Stimulated activated naive CD4-positive, alpha-beta T cell treated with Interleukin-2 at 50 U/mL for 16 hours (primary cell): ENCODE results near the gene FUT7.
"Not testable (repeated sequence)": the region's sequence is repeated elsewhere in the genome, so short reads cannot be mapped to it uniquely, and the experiment has no call there.

Experiments used
- DNase-seq: peaks from one replicate; lab custom pipeline; 2025; lab: John Stamatoyannopoulos, UW

Gene FUT7

DNA sequence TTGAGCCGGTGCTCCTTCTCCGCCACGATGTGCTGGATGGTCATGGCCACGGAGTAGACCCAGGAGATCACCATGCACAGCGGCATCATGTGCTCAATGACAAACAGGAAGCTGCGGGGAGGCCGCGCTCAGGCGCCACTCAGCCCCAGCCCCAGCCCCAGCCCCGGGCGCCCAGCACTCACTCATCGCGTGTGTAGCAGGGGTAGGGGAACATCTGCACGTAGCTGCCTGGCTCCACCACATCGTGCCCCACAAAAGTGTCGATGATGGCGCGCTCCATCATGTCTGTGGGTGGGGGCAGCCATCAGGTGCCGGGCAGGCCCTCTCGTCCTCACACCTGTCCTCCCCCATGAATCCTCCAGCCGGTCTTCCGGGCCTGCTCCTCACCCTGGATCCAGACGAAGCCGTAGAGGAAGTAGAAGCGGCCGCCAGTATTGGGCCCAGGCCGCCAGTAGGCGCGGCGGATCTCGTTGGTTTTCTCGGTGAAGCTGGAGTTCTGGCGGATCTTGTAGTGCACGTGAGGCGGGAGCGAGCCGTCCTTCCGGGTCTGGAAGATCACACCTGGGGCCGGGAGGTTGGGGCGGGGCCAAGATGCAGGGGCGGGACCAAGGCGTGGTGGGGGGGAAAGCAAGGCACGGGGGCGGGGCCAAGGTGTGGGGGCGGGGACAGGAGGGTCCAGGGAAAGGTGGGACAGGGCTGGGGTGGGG is 13.9 kb downstream of the FUT7 start:
- no peak for DNase-seq

DNA sequence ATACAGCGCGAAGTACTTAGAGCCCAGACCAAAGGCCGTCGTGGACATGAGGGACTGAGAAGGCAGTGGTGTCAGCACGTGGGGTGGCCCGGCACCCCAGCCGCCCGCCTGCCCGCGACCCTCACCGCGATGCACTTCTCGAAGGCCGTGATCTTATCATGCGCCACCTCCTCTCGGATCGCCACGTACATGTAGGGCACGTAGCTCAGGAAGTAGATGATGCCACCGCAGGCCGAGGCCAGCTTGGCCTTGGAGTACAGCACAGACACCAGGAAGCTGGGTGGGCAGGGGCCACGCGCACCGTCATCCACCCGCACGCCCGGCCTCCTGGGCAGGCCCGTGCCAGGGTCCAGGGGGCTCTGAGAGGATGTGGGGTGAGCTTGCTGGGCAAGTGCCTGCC is 14.8 kb downstream of the FUT7 start:
- DNase-seq = no peak

DNA sequence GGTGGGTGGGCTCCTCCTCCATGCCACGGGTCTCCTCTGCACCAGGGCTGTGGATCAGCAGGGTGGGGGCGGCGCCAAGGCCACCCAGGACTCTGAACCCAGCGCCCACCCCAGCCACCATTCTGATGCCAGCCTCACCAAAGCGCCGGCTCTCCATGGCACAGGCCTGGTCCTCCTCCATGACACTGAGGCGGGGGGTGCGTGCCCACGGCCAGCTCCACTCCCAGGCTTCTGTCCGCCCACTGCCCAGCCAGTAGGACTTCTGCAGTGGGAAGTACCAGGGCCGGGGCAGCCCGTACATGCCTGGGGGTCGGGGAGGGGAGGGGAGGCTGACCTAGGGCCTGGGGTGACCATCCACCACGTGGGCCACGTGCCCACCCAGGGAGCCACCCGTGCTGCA is 15.5 kb downstream of the FUT7 start:
- no peak for DNase-seq

DNA sequence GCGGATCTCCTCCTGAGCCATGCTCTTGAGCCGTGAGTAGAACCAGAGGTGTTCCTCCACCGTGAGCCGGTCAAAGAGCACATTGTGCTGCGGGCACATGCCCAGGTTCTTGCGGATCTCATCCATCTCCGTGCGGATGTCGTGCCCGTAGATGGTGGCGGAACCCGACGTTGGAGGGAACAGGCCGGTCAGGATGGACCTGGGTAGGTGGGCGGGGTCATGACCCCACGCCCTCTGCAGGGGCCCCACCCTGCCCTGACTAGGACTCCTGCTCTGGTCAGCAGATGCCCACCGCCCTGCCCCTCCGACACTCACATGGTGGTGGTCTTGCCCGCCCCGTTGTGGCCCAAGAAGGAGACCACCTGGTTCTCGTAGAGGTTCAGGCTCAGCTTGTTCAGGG is 15.9 kb downstream of the FUT7 start:
- DNase-seq = no peak

DNA sequence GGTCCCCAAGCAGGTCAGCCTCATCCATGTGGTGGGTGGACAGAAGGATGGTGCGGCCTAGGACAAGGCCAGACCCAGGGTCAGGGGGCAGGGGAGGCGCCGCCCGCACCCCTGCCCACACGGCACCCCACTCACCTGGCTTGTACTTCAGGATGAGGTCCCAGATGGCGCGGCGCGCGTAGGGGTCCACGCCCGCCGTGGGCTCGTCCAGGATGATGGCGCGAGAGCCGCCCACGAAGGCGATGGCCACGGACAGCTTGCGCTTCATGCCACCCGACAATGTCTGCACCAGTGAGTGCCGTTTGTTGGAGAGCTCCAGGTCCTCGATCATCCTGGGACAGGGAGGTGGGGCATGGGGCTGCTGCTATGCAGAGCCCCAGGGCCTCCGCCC is 16.4 kb downstream of the FUT7 start:
- DNase-seq = no peak

DNA sequence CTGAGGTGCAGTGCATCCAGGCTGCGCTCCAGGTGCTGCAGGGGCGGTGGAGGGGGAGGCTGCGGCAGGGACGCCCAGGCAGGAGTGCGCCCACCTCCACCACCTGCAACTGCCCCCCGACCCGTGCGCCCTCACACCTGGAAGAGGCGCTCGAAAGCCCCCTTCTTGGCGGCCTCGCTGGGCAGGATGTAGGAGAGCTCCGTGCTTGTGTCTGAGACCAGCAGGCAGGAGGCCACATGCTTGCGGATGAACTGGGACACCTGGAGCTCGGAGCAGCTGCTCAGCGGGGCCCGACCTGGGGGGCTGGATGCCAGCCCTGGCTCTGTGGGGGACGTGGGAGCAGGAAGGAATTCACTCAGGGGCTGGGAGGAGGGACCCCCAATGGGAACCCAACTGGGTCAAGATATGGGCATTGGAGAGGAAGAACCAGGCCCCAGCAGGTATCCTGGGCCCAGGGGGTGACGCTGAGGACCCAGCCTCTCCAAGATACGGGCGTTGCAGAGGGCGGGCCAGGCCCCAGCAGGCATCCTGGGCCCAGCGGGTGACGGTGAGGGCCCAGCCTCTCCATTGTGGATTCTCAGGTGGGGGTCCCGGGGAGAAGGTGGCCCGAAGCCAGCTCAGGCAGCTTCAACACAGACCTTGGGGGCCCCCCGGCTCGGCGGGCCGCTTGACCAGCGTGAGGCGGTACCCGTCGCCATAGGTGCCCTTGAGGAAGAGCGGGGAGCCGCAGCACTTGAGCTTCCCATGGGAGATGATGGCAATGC is 16.9 kb downstream of the FUT7 start:
- DNase-seq = no peak

DNA sequence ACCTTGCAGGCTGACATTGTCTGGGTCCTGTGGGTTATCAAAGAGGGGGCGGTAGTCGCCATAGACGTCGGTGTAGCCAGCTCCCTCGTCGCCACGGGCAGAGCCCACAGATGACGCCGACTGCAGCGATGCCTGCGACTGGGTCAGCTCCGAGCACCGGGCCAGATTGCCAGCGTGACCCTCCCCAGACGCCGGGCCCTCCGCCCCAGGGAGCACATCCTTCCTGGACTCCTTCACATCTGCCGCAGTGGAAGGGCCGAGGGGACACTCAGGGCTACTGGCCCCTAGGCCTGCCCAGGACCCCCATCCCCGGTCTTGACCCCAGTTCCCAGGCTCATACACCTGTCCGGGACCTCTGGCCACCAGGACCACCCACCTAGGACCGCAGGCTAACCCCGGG is 17.7 kb downstream of the FUT7 start:
- DNase-seq = no peak

DNA sequence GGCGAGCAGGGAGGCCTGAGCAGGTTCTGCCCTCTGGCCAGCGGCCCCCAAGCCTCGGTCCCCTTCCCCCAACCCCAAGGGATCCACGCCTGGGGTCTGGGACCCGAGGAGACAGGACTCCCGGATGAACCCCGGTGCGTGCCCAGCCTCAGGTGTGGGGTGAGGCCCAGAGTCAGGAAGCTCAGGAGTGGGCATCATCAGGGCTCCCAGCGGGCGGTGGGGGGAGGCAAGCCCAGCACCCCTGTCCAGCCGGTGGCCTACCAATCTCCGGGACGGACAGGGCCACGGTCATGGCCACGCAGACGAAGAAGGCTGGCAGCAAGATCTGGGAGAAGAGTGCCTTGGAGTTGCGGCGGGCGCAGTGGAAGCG is 18.3 kb downstream of the FUT7 start:
- DNase-seq = no peak

DNA sequence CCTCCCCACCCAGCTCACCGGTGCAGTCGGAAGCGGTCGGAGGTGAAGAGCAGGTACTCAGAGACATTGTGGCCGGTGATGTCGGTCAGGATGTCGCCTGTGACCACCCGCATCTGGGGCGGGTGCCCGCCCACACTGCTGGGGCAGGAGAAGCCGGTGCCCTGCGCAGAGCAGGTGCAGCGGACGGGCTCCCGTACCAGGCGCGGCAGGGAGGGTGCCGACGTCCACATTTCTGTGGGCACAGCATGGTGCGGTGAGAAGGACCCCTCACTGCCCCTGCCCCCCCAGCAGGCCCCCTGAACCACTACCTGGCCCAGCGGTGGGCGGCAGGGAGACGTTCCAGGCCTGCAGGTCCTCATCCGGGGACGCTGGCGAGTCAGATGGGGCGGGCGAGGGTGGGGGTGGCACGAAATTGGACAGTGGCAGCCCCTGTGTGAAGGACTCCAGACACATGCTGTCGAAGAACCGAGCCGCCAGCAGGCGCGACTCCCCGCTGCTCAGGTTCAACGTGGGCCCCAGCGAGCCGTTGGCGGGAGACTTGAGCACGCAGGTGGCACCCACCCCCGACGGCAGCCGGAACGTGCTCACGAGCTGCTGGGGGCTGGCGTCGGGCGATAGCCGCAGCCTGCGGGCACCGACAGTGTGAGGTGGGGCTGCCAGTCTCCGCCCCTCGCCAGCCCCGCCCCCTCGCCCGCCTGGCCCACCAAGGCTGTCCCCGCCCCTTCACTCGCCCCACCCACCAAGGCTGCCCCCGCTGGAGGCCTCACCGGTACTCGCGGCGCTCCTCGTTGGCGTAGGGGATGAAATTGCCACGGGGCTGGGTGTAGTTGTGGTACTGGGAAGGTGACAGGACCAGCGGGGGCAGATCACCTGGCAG is 19.0 kb downstream of the FUT7 start:
- no peak for DNase-seq

DNA sequence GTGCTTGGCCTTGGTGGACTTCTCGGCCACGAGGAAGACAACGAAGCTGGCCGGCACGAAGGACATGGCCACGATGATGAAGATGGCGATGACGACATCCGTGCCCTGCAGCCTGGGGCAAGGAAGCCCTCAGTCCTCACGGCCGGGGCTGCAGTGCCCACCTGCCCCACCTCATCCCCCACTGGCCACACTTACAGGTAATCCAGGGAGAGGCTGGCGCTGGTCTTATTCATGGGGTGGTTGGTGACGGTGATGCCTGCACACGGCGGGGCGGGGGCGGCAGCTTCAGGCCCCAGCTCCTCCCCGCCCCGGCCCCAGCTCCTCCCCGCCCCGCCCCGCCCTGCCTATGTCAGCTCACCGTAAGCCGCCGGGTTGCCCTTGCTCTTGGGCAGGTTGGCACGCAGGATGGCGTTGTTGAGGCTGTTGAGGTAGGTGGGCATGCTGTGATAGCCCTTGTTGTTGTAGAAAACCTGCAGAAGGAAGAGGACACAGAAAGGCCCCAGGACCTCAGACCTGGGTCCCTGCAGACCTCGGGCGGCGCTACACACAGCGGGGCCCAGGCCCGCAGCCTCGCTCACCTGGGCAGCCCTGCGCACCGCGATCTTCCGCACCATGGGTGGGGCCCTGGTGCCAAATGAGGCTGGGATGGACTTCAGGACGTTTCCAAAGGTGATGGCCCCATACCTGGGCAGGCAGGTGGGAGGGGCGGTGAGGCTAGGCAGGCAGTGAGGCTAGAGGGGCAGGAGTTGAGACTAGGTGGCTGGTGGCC is 19.8 kb downstream of the FUT7 start:
- no peak for DNase-seq

DNA sequence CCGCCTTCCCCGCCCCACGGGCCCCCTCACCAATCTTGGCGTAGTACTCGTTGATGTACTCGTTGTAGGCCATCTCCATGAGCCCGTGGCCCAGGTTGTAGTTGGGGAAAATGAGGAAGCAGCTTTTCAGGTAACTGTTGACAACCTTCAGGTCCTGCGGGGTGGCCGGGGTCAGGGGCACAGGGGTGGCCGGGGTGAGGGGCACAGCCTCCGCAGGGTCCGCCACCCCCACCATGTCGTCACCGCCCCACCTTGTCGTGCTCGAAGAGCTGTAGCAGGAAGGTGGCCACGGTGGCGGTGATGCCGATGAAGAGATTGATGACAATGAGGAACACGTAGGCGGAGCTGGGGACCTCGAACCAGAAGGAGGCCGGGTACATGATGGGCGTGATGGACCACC is 20.7 kb downstream of the FUT7 start:
- no peak for DNase-seq

DNA sequence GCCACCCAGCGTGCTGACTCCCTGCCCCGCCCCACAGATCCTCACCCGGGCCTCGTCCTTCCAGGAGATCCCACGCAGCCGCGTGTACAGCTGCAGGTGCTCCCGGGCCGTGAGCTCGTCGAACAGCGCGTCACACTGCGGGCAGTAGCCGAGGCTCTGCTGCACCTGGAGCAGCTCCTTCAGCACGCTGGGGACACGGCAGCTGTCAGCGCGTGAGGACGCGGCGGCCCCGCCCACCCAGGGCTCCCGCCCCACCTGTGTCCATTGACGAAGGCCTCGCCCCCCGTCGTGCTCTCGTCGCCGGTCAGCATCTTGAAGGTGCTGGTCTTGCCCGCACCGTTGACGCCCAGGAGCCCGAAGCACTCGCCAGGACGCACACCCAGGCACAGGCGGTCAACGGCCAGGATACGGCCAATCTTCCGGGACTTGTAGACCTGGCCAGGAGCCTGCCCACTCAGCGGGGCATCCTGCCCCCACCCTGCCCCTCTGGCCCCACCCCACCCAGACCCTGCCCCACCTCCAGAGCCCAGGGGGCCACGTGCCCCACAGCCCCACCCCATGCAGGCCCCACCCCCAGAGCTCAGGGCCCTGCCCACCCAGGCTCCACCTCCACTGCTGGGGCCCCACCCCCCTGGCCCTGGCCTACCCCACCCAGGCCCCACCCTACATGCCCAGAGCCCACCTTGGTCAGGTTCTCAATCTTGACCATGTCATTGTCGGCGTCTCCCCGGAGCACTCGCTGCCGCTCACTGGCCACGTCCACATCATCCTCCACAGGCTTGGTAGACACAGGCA is 21.8 kb downstream of the FUT7 start:
- DNase-seq = no peak

DNA sequence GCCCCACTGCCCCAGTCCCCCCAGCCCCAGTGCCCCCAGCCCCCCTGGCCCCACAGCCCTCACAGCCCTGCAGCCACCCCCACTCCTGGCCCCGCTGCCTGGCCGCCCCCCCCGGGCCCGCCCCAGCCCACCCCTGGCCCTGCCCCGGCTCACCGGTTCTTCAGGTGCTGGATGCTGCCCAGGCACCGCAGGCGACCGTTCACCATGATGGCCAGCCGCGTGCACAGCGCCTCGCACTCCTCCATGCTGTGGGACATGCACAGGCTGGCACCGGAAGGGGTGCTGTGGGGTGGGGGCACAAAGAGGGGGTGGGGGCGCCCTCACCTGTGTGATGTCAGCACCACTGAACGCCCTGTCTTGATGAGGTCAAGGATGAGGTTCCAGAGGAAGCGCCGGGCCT is 22.7 kb downstream of the FUT7 start:
- no peak for DNase-seq

DNA sequence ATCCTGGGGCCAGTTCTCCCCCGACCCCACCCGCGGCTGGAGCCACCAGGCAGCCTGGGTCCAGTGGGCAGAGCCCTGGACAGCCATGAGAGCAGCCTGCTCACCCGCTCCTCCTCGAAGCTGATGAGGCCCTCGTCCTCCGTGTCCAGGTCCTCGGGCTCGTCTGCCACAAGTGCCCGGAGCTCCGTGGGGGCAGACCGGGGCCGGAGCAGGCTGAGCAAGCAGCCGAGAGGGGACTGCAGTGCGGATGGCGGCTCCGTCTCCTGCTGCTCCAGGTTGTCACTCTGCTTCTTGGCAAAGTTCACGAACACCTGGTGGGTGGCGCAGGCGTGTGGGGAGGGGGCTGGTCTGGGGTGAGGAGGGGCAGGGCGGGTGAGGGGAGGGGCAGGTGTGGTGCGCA is 23.6 kb downstream of the FUT7 start:
- DNase-seq = no peak

DNA sequence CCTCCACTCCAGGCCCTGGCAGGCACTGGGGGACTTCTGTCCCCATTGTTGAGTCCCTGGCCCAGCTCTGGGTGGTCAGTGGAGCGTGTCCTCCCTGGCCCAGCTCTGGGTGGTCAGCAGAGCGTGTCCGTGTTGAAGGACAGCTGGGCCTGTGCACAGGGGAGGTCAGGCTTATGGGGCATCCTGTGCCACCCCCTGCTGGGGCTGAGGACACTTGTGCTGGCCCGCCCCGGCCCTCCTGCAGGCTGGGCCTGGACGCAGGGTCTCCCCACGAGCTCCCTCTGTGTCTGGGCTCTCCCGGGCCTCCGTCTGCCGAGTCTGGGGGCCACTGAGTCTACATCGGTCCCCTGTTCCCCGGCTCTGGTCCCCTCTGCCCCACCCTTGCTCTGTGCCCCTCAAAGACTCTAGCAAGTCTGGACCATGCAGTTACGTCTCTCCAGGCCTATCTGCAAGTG is 24.0 kb downstream of the FUT7 start:
- no peak for DNase-seq

DNA sequence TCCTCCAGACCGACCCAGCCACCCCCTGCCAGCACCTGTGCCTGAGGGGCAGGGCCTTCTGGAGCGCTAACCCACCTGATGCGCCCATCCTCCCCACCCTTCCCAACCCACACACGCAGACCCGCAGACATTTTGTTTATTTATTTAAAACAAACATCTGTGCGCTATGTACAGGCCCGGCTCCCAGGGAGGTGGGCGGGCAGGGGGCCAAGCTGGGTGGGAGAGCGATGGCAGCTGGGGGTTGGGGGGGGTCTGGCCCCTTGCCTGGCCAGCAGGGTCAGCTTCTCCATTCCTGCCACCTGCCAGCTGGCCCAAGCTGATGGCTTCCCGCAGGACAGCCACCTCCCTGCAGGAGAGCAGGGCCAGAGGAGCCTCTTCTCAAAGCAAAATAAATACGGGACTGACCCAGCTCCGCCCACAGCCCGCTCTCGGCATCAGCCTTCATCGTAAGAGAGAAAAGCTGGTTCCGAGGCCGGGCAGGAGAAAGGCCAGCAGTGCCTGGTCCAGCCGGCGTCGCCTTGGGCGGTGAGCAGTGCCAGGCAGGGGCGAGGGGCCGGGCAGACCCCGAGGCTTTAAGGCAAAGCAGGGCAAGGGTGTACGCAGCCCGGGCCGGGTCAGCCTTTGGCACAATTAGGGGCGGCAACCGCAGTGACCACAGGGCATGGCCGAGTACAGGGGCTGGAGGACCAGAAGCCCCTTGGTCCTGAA is 24.6 kb downstream of the FUT7 start:
- no peak for DNase-seq

DNA sequence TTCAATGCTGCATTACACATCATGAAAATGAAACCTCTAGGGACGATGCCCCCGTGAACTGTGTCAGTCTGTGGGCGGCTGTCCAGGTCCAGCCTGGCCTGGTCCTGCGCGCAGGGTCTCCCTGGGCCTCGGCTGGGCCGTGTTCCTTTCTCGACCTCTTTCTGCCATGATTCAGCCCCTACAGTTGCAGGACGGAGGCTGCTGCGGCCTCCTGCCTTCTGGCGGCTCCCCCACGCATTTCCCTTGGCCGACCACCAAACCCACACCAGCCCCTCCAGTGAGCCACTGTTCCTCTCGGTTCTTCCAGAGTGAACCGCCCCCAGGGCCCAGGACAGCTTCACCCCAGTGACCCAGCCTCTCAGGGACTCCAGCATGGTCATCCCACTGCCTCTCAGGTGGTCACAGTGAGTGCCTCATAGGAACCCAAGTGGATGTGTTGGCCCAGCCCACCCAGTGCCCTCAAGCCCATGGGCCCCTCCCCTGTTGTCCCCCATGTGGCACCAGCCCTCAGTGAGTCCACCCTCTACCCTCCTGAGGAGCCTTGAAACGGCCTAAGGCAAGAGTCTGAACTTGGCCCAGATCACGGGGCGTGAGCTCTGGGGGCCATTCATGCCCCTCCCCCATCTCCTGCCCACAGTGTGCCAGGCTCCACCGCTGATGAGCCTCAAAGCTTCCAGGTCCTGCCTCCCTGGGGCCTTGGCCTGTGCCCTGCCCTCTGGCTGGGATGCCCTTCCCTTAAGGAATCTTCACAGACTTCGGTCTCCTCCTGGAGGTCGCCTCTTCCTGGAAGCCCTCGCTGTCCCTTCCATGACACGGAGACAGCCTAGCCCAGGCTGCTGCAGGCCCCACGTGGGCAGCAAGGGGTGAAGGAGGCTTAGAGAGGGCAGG is 25.5 kb downstream of the FUT7 start:
- no peak for DNase-seq

DNA sequence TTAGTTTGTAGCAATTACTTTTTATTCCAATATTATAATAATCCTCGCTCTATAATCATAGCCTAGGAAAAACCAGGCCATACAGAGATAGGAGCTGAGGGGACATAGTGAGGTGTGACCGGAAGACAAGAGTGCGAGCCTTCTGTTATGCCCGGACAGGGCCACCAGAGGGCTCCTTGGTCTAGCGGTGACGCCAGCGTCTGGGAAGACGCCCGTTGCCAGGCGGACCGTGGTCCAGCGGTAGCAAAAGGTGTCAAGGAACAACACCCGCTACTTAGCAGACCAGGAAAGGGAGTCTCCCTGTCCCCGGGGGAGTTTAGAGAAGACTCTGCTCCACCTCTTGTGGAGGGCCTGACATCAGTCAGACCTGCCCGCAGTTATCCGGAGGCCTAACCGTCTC is 27.6 kb downstream of the FUT7 start:
- DNase-seq = not testable (repeated sequence)

DNA sequence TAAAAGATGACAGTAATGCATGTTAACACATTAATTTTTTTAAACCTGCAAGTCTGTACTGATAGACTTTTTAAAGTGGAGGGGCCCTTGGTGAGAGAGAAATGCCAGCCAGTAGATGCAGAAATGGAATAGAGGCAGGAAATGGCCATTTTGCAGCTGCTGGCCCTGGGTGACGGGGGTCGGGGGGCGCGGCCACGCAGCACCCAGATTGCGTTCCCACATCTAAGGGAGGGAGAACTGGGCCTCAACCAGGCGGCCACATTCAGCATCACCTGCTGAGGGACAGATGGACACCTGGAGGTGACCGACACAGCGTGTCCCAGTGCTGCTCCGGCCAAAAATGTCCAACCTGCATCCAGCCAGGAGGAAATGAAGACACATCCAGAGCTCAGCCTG is 29.2 kb downstream of the FUT7 start:
- DNase-seq = no peak
